Trophoblast cell (in vitro differentiated cells and primary cell): ENCODE measurements around the gene PARK7.

ENCODE experiments used
- DNase-seq, 2 donors: peaks; one replicate each; pipeline ENCODE4 v3.0.0-alpha.2; 2016
- H2AFZ ChIP-seq: 2 replicates; pipeline ENCODE4 v1.6.1; 2013; ENCODE audit warnings: low read length, moderate library complexity, mild to moderate bottlenecking; ENCODE audit not compliant: insufficient read depth, poor library complexity
- H2AK5ac ChIP-seq: 2 replicates; pipeline ENCODE4 v1.6.1; 2013; ENCODE audit warnings: mild to moderate bottlenecking, low read length
- H2BK120ac ChIP-seq: 2 replicates; pipeline ENCODE4 v1.6.1; 2013; ENCODE audit warnings: low read length, mild to moderate bottlenecking, moderate library complexity; ENCODE audit not compliant: insufficient read depth, poor library complexity
- H2BK12ac ChIP-seq: 2 replicates; pipeline ENCODE4 v1.6.1; 2013; ENCODE audit warnings: mild to moderate bottlenecking, low read length, moderate library complexity
- H2BK5ac ChIP-seq: 2 replicates; pipeline ENCODE4 v1.6.1; 2013; ENCODE audit warnings: low read length, low read depth, moderate library complexity, mild to moderate bottlenecking; ENCODE audit not compliant: poor library complexity
- H3K14ac ChIP-seq: 2 replicates; pipeline ENCODE4 v1.6.1; 2013; ENCODE audit warnings: mild to moderate bottlenecking, low read length
- H3K18ac ChIP-seq: 2 replicates; pipeline ENCODE4 v1.6.1; 2013; ENCODE audit warnings: mild to moderate bottlenecking, low read length
- H3K23ac ChIP-seq: 2 replicates; pipeline ENCODE4 v1.6.1; 2013; ENCODE audit warnings: low read length
- H3K27ac ChIP-seq: 2 replicates; pipeline ENCODE4 v1.5.1; 2013; ENCODE audit warnings: low read depth, mild to moderate bottlenecking, inconsistent platforms, low read length, moderate library complexity
- H3K27me3 ChIP-seq: 2 replicates; pipeline ENCODE4 v1.6.1; 2013; ENCODE audit warnings: inconsistent platforms, mild to moderate bottlenecking, low read length, moderate library complexity; ENCODE audit not compliant: insufficient read depth
- H3K36me3 ChIP-seq, 2 experiments: 1 replicate in 1 of 2; 2 replicates in 1 of 2; pipeline ENCODE4 v1.6.1; 2013; ENCODE audit warnings: low read length in 2 of 2, mild to moderate bottlenecking in 2 of 2, moderate library complexity in 1 of 2; ENCODE audit not compliant: insufficient read depth in 2 of 2, control insufficient read depth in 1 of 2
- H3K4ac ChIP-seq: 2 replicates; pipeline ENCODE4 v1.6.1; 2013; ENCODE audit warnings: low read depth, mild to moderate bottlenecking, low read length, moderate library complexity
- H3K4me1 ChIP-seq, 2 experiments: 1 replicate in 1 of 2; 2 replicates in 1 of 2; pipeline ENCODE4 v1.6.1; 2013; ENCODE audit warnings: low read length in 2 of 2, mild to moderate bottlenecking in 2 of 2, moderate library complexity in 1 of 2; ENCODE audit not compliant: insufficient read depth in 2 of 2, control insufficient read depth in 1 of 2
- H3K4me2 ChIP-seq: 2 replicates; pipeline ENCODE4 v1.6.1; 2013; ENCODE audit warnings: inconsistent platforms, mild to moderate bottlenecking, low read length, moderate library complexity
- H3K4me3 ChIP-seq: 2 replicates; pipeline ENCODE4 v1.5.1; 2013; ENCODE audit warnings: mild to moderate bottlenecking, low read depth, low read length, inconsistent platforms
- H3K79me1 ChIP-seq: one replicate; pipeline ENCODE4 v1.6.1; 2013; ENCODE audit warnings: low read length
- H3K79me2 ChIP-seq: 2 replicates; pipeline ENCODE4 v1.6.1; 2013; ENCODE audit warnings: low read length, mild to moderate bottlenecking; ENCODE audit not compliant: control insufficient read depth, insufficient read depth, poor library complexity
- H3K9ac ChIP-seq: 2 replicates; pipeline ENCODE4 v1.6.1; 2013; ENCODE audit warnings: mild to moderate bottlenecking, low read length
- H3K9me3 ChIP-seq: 2 replicates; pipeline ENCODE4 v1.6.1; 2013; ENCODE audit warnings: low read depth, mild to moderate bottlenecking, control low read depth, inconsistent platforms, low read length; ENCODE audit not compliant: insufficient read depth
- H4K12ac ChIP-seq: 2 replicates; pipeline ENCODE4 v1.6.1; 2013; ENCODE audit warnings: low read depth, mild to moderate bottlenecking, low read length, moderate library complexity
- H4K8ac ChIP-seq: 2 replicates; pipeline ENCODE4 v1.6.1; 2013; ENCODE audit warnings: low read depth, mild to moderate bottlenecking, low read length, moderate library complexity
- H4K91ac ChIP-seq: one replicate; pipeline ENCODE4 v1.6.1; 2013; ENCODE audit warnings: low read depth, mild to moderate bottlenecking, low read length, moderate library complexity
- WGBS: extraction: QIAGEN DNeasy Blood & Tissue Kit; methylation state at CpG from one replicate; pipeline ENCODE4 v1.1.7; 2013; ENCODE audit warnings: missing lambda C conversion rate; ENCODE audit not compliant: insufficient read length, insufficient coverage; ENCODE audit errors: extremely low coverage; 5-methylcytosine and 5-hydroxymethylcytosine counted together

Gene PARK7

DNA sequence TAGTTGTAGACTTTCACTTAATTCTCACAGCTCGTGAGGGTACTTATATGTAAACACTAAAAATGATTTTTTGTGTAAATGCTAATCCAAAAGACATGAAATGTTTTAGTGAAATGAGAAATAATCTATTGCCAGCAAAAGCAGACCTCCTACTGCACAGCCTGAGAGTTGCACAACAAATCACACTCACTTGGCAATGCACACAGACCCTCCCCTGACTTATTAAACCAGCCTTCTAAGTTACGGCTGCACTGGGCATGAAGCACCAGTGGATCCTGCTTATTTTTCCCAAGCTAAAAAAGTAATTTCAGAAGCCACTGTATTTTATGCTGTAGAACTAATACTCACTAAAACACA is 54.3 kb downstream of the PARK7 start:
- H3K79me1 ChIP-seq, result peaks cover 16% of the 10 kb centered on the region
- no CpG with 5 or more reads among the region's 2 CpGs for WGBS
- H2BK5ac ChIP-seq, result no peak overlapping the region
- no peak overlapping the region for H4K12ac ChIP-seq
- H2AFZ ChIP-seq, result no peak overlapping the region
- H2AK5ac ChIP-seq, result no peak overlapping the region
- no peak overlapping the region for H4K91ac ChIP-seq
- peak overlapping the region; percentile 75 for H2BK12ac ChIP-seq
- peak overlapping the region; percentile 65 for H4K8ac ChIP-seq
- no peak overlapping the region for H3K9ac ChIP-seq
- peaks cover 23 to 32% of the 10 kb centered on the region in 2 experiments for H3K36me3 ChIP-seq
- H3K4me1 ChIP-seq, result peaks cover 9 to 15% of the 10 kb centered on the region in 2 experiments
- H3K27me3 ChIP-seq, result no peaks in the 10 kb centered on the region
- no peak for DNase-seq
- H3K18ac ChIP-seq, result no peak overlapping the region
- peak overlapping the region; percentile 78 for H3K27ac ChIP-seq
- peaks cover 16% of the 10 kb centered on the region for H3K79me2 ChIP-seq
- H3K14ac ChIP-seq, result no peak overlapping the region
- H3K4me3 ChIP-seq, result no peak overlapping the region
- H3K9me3 ChIP-seq, result no peaks in the 10 kb centered on the region
- no peak overlapping the region for H2BK120ac ChIP-seq
- H3K4ac ChIP-seq, result peak overlapping the region; percentile 90
- peak overlapping the region; percentile 22 for H3K4me2 ChIP-seq
- H3K23ac ChIP-seq, result no peak overlapping the region

DNA sequence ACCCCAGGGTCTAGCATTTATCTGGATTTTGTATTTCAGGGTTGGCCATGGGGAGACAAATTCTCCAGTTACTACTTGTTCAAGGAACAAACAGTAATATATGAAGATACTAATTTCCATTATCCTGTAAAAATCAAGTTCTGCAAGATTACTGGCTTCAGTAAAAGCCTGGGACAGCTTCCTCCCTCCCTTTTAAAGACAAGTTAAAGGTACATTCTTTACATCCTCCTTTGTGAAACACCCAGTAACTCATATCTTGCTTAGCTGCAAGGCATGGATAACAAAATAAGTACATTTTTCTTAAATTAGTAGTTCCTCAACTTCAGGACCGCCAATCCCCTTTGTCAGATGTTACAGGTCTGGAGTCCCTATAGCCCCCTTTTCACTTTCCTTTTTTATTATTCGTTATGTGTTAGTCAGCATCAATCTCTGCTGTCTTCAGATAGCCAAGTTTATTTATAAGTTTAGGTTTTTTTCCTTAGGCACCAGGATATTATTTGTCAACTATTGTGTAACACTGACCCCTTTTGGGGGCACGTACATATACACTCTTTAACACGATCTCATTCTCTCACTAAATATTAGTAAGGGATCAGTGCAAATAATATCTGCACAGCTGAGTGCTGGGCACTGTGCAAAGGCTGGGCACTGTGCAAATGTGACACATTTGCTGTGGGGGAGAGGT is 54.8 kb downstream of the PARK7 start:
- H3K36me3 ChIP-seq, result peaks cover 18 to 27% of the 10 kb centered on the region in 2 experiments
- no CpG with 5 or more reads among the region's 4 CpGs for WGBS
- no peak overlapping the region for H2BK5ac ChIP-seq
- peak overlapping the region; percentile 98 for H3K4ac ChIP-seq
- H2AK5ac ChIP-seq, result no peak overlapping the region
- no peak overlapping the region for H4K8ac ChIP-seq
- H3K23ac ChIP-seq, result no peak overlapping the region
- H3K79me1 ChIP-seq, result peaks cover 16% of the 10 kb centered on the region
- H3K27me3 ChIP-seq, result no peaks in the 10 kb centered on the region
- H3K4me3 ChIP-seq, result no peak overlapping the region
- H3K14ac ChIP-seq, result peak overlapping the region; percentile 75
- H3K9me3 ChIP-seq, result no peaks in the 10 kb centered on the region
- H2AFZ ChIP-seq, result no peak overlapping the region
- no peak overlapping the region for H3K18ac ChIP-seq
- no peak overlapping the region for H4K91ac ChIP-seq
- H2BK120ac ChIP-seq, result peak overlapping the region; percentile 74
- H4K12ac ChIP-seq, result no peak overlapping the region
- DNase-seq, result peak in 1 of 2 donors; percentile 63
- peak overlapping the region; percentile 22 for H3K4me2 ChIP-seq
- H2BK12ac ChIP-seq, result no peak overlapping the region
- peaks cover 9 to 13% of the 10 kb centered on the region in 2 experiments for H3K4me1 ChIP-seq
- peaks cover 13% of the 10 kb centered on the region for H3K79me2 ChIP-seq
- peak overlapping the region; percentile 78 for H3K27ac ChIP-seq
- H3K9ac ChIP-seq, result no peak overlapping the region

DNA sequence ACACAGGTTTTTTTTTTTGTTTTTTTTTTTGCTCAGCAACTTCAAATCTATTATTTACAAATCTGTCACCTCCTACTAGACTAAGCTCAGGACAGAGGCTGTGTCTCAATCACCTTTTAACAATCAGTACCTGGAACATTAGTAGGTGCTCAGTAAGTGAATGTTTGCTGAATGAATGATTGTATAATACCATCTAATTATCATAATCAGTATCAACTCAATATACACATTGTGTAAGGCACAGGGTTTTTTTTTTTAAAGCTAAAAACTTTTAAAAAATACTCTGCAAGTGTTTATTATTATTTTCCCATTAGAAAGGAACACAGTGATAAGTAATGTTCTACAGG is 55.4 kb downstream of the PARK7 start:
- H3K27ac ChIP-seq, result peak overlapping the region; percentile 78
- no peak overlapping the region for H4K91ac ChIP-seq
- no peak overlapping the region for H3K23ac ChIP-seq
- no peak overlapping the region for H3K4me3 ChIP-seq
- peak overlapping the region; percentile 98 for H3K4ac ChIP-seq
- H3K4me1 ChIP-seq, result peaks cover 9 to 16% of the 10 kb centered on the region in 2 experiments
- no peak overlapping the region for H3K18ac ChIP-seq
- no peak overlapping the region for H2AK5ac ChIP-seq
- H3K9me3 ChIP-seq, result no peaks in the 10 kb centered on the region
- H4K12ac ChIP-seq, result no peak overlapping the region
- DNase-seq, result no peak
- H2AFZ ChIP-seq, result no peak overlapping the region
- H3K14ac ChIP-seq, result peak overlapping the region; percentile 75
- peaks cover 13% of the 10 kb centered on the region for H3K79me2 ChIP-seq
- no peaks in the 10 kb centered on the region for H3K27me3 ChIP-seq
- no peak overlapping the region for H2BK12ac ChIP-seq
- no peak overlapping the region for H4K8ac ChIP-seq
- no peak overlapping the region for H3K9ac ChIP-seq
- H3K36me3 ChIP-seq, result peaks cover 18 to 26% of the 10 kb centered on the region in 2 experiments
- H3K4me2 ChIP-seq, result no peak overlapping the region
- peak overlapping the region; percentile 74 for H2BK120ac ChIP-seq
- peaks cover 16% of the 10 kb centered on the region for H3K79me1 ChIP-seq
- H2BK5ac ChIP-seq, result no peak overlapping the region

DNA sequence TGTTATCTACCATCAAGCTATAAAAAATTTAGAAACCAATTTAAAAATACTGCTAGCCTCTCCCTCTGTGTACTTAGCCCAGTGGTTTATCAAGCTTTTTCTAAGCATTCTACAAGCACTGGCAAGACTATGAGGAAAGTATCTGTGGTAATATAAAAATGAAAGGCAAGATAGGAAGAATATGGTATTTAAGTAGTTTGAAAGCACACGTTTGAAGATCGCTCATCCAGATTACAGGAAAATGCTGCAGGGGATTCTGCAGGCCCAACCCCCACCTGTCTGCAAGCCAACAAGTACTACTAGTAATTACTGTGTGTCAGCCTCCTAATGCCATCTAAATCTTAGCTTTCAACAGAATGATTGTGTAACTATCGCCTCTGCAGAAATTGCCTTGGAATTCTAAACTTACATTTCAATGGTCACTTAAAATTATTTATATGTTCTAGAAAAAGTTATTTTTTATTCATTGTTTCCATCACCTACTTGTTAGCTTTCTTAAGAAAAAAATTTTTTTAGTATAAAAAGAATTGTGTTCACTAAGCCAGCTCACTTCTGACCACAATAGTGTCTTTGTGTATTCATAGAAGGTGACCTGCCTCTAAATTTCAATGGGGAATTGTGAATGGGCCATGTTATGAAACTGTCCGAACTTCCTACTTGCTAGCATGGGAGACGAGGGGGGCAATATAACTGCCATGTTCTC is 56.1 kb downstream of the PARK7 start:
- Histone ChIP-seq H3K4me1 (peaks cover 9 to 16% of the 10 kb centered on the region in 2 experiments), H2AFZ (no peak overlapping the region), H3K36me3 (peaks cover 16 to 20% of the 10 kb centered on the region in 2 experiments), H3K23ac (no peak overlapping the region), H3K14ac (no peak overlapping the region), H3K27ac (peak overlapping the region; percentile 71), H3K79me1 (peaks cover 16% of the 10 kb centered on the region), H2BK120ac (no peak overlapping the region), H3K4me3 (no peak overlapping the region), H4K8ac (no peak overlapping the region), H3K4me2 (peak overlapping the region; percentile 49), H2BK12ac (no peak overlapping the region), H3K18ac (no peak overlapping the region), H3K9me3 (no peaks in the 10 kb centered on the region), H2BK5ac (peak overlapping the region; percentile 48), H2AK5ac (no peak overlapping the region), H4K91ac (no peak overlapping the region), H3K9ac (no peak overlapping the region), H3K79me2 (peaks cover 13% of the 10 kb centered on the region), H3K27me3 (no peaks in the 10 kb centered on the region), H3K4ac (peak overlapping the region; percentile 70), H4K12ac (no peak overlapping the region)
- DNase-seq, result peak; percentile 89 to 93
- WGBS, result no CpG with 5 or more reads among the region's 5 CpGs
